HepG2 (cell line): ENCODE measurements around the gene SIGLEC1. TPM values are rescaled to one million over a fixed set of nuclear protein-coding genes. Genes with fewer than 3 reads are reported as not detected.

Experiments used
- ATAC-seq: fragments of 200-7000 bp; cut with Tn5 transposase; 3 replicates; pipeline ENCODE4 v1.9.1; 2020; ENCODE audit warnings: mild to moderate bottlenecking, moderate library complexity
- BruUV-seq: library from RNA; stranded (reverse); fragments of 400-500 nt; replicated peaks from 2 replicates; lab custom pipeline; 2021; lab: Mats Ljungman, UMichigan
- CTCF ChIA-PET: fragments of 300-600 bp; formaldehyde crosslinking; extraction: SDS; loops from one replicate; lab custom pipeline; 2021; ENCODE audit warnings: low total read pairs, inconsistent platforms, low intra/inter-chr PET ratio; lab: Yijun Ruan, JAX
- POLR2A ChIA-PET: fragments of 350-600 bp; sonication (Branson Sonifier 250); formaldehyde crosslinking; loops from one replicate; lab custom pipeline; 2020; ENCODE audit warnings: antibody characterized with exemption, inconsistent platforms; lab: Yijun Ruan, JAX
- DNase-seq: peaks from one replicate; pipeline ENCODE4 v3.0.0-alpha.2; 2015; ENCODE audit warnings: low spot score
- FAIRE-seq: peaks from 3 replicates; lab custom pipeline; 2011; peaks lifted over from hg19 to GRCh38; lab: Jason Lieb, UNC
- H2AFZ ChIP-seq: one replicate; pipeline ENCODE4 v1.6.1; 2011; ENCODE audit warnings: low read length, inconsistent platforms
- H3K27ac ChIP-seq: fragments of 300-600 bp; 3 replicates; pipeline ENCODE4 v1.8.0; 2011; ENCODE audit warnings: mixed run types, mild to moderate bottlenecking, mixed read lengths, low read length, inconsistent platforms; ENCODE audit not compliant: insufficient read depth; ENCODE audit errors: extremely low read length
- H3K27me3 ChIP-seq, 2 experiments: fragments of 200-600 bp in 1 of 2; 2 replicates in 1 of 2; 3 replicates in 1 of 2; pipeline versions ENCODE4 v1.6.0 to v1.8.0; 2011; ENCODE audit warnings: low read length in 2 of 2, mild to moderate bottlenecking in 2 of 2, moderate library complexity in 2 of 2, inconsistent platforms in 1 of 2; ENCODE audit not compliant: insufficient read depth in 2 of 2, control insufficient read depth in 1 of 2
- H3K36me3 ChIP-seq, 2 experiments: fragments of 200-600 bp in 1 of 2; replicated peaks in 1 of 2; 2 replicates in 1 of 2; 3 replicates in 1 of 2; pipeline versions ENCODE4 v1.5.1 to v1.8.0; 2011; ENCODE audit warnings: low read length in 2 of 2, inconsistent platforms in 1 of 2; ENCODE audit not compliant: insufficient read depth in 2 of 2, control insufficient read depth in 1 of 2
- H3K4me1 ChIP-seq: 2 replicates; pipeline ENCODE4 v1.5.1; 2012; ENCODE audit warnings: low read length, inconsistent platforms; ENCODE audit not compliant: insufficient read depth
- H3K4me2 ChIP-seq: 2 replicates; pipeline ENCODE4 v1.6.0; 2011; ENCODE audit warnings: low read depth, low read length, inconsistent platforms
- H3K4me3 ChIP-seq, 3 experiments: fragments of 200-600 bp in 1 of 3; sonication (generic), shearing (Covaris generic) in 1 of 3; replicated peaks in 1 of 3; 2 replicates each; pipeline ENCODE4 v1.5.1; 2011 to 2016; ENCODE audit warnings: low read length in 3 of 3, inconsistent platforms in 2 of 3, low read depth in 2 of 3, mild to moderate bottlenecking in 2 of 3, control low read depth in 1 of 3, mixed read lengths in 1 of 3; ENCODE audit not compliant: insufficient read depth in 1 of 3
- H3K79me2 ChIP-seq: one replicate; pipeline ENCODE4 v1.6.1; 2011; ENCODE audit warnings: low read length, inconsistent platforms; ENCODE audit not compliant: insufficient read depth
- H3K9ac ChIP-seq: 2 replicates; pipeline ENCODE4 v1.6.0; 2011; ENCODE audit warnings: mild to moderate bottlenecking, low read depth, low read length, inconsistent platforms; ENCODE audit not compliant: insufficient read depth
- H3K9me3 ChIP-seq: 2 replicates; pipeline ENCODE4 v1.5.1; 2012; ENCODE audit warnings: mild to moderate bottlenecking, low read length
- H4K20me1 ChIP-seq: 2 replicates; pipeline ENCODE4 v1.6.0; 2011; ENCODE audit warnings: inconsistent platforms, mild to moderate bottlenecking, low read length, moderate library complexity; ENCODE audit not compliant: insufficient read depth
- AGO2 ChIP-seq: fragments of 200-400 bp; formaldehyde crosslinking; optimal IDR thresholded peaks from 2 replicates; pipeline ENCODE3; 2017; ENCODE audit warnings: mild to moderate bottlenecking, low read depth, low read length, moderate library complexity
- FOXJ3 ChIP-seq: sonication (generic); formaldehyde crosslinking; IDR thresholded peaks from 2 replicates; pipeline ENCODE4 v1.4.0; 2020; ENCODE audit warnings: missing genetic modification reagents, mild to moderate bottlenecking, borderline replicate concordance
- HNF4A ChIP-seq: sonication (generic); formaldehyde crosslinking; IDR thresholded peaks from 2 replicates; pipeline ENCODE4 v1.4.0; 2020; ENCODE audit warnings: missing genetic modification reagents
- KDM4B ChIP-seq: sonication (generic); formaldehyde crosslinking; IDR thresholded peaks from 2 replicates; pipeline ENCODE4 v1.4.0; 2020; ENCODE audit warnings: missing genetic modification reagents
- MAFK ChIP-seq, 2 experiments: IDR thresholded peaks in 1 of 2; conservative IDR thresholded peaks in 1 of 2; 2 replicates each; pipeline ENCODE4 v1.6.1; 2011; ENCODE audit warnings: improper control_type of control experiment in 2 of 2, low read length in 2 of 2
- WGBS: methylation state at CpG from one replicate; pipeline ENCODE4 v1.1.6; 2017; ENCODE audit warnings: low lambda C conversion rate; 5-methylcytosine and 5-hydroxymethylcytosine counted together
- in situ Hi-C: cut with HindIII; loops from 2 replicates; pipeline ENCODE4 v1.10.0; 2017; ENCODE audit warnings: low pct_unique_long_range_greater_than_20kb; ENCODE audit not compliant: extremely low pct_ligation_motif_present
- intact Hi-C: fragments of 100-400 bp; cut with micrococcal nuclease; formaldehyde crosslinking; loops from one replicate; pipeline ENCODE4 v1.10.0; 2022; ENCODE audit not compliant: unreplicated experiment
- polyA plus RNA-seq, 8 experiments: library from polyadenylated mRNA; depleted of rRNA in 3 of 8; stranded (reverse) in 7 of 8; unstranded in 1 of 8; fragments of >200 nt; fragmentation: Illumina TruSeq in 4 of 8; extraction: Trizol in 4 of 8; gene quantifications; 2 replicates each; pipeline versions ENCODE4 v1.2.1 to v1.2.3, GENCODE V29; 2011 to 2016; ENCODE audit warnings: low read depth in 4 of 8, missing spikeins in 1 of 8, mixed read lengths in 1 of 8; ENCODE audit not compliant: insufficient read depth in 1 of 8
- total RNA-seq, 5 experiments: library from RNA; depleted of rRNA; stranded (reverse); fragments of >200 nt; fragmentation: Illumina TruSeq; extraction: Trizol; gene quantifications; 2 replicates each; pipeline ENCODE4 v1.2.3, GENCODE V29; 2016; ENCODE audit warnings: low read depth in 1 of 5

SIGLEC1 gene
- total and polyA plus RNA-seq, 2 of the 13 experiments (the other 11 are each of a cell fraction or from before 2014, with no cell fraction given) = 0.01 TPM; not detected in 1

DNA sequence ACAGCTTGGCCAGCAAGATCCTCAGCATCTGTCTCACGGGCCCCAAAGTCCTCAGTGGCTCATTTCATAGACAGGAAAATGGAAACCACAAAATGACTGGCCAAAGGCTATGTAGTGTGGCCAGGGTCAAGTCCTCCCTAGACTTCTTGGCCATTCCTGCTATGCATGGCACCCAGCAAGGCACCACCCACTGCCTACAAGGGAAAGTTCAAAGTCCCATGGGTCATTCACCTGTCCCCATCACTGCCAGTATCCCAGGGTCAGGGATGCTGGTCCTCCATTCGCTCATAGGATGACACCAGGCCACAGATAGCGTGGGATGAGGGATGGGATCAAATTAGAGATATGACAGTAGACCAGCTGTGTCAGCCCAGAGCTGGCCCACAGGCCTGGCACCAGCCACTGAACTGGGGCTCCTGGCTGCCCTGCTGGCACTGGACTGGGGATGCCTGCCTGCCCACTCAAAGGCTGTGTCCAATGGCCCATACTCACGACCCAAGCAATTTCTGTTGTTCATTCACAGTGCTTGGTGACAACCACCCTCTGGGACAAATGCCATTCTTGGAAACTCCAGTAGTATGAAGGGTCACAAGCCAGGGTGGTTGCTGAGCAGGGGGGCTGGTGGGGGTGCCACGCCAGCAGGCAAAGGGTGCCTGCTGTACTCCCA is 43.5 kb upstream of the SIGLEC1 start:
- Histone ChIP-seq H3K27me3 (no peaks in the 10 kb centered on the region), H4K20me1 (no peaks in the 10 kb centered on the region), H3K4me2 (no peak overlapping the region), H3K36me3 (peaks cover 34 to 37% of the 10 kb centered on the region in 2 experiments; a peak in 4 of 5 replicates), H2AFZ (no peak overlapping the region), H3K4me1 (no peaks in the 10 kb centered on the region), H3K27ac (no peak overlapping the region), H3K79me2 (peaks cover 2% of the 10 kb centered on the region), H3K9me3 (no peaks in the 10 kb centered on the region), H3K4me3 (no peak overlapping the region), H3K9ac (no peak overlapping the region)
- in situ Hi-C loops = no loop called here
- intact Hi-C loops = no loop called here
- POLR2A ChIA-PET = interaction anchor here (3.9 kb wide), 1 partner anchor 12 kb away, joined by 21 read pairs; the partner anchor contains the start of gene ADISSP
- no peak for FAIRE-seq
- 86% methylated on average over 4 of the region's 5 CpGs for WGBS
- CTCF ChIA-PET = no interaction called here
- no peak for DNase-seq
- TF ChIP-seq MAFK (conservative IDR thresholded peaks at IDR 0.05 in 1 of 2, IDR thresholded peaks at IDR 0.05 in 1 of 2; ENCODE audit: low read length in 2 of 2) (peak; percentile 17 to 19; a peak in 1 of 4 replicates), HNF4A (CRISPR knock-in tag) (peak; percentile 34; the same call in 1 of the 2 replicates), KDM4B (CRISPR knock-in tag) (no peak)
- no peak for ATAC-seq
- BruUV-seq = no TSS peak

DNA sequence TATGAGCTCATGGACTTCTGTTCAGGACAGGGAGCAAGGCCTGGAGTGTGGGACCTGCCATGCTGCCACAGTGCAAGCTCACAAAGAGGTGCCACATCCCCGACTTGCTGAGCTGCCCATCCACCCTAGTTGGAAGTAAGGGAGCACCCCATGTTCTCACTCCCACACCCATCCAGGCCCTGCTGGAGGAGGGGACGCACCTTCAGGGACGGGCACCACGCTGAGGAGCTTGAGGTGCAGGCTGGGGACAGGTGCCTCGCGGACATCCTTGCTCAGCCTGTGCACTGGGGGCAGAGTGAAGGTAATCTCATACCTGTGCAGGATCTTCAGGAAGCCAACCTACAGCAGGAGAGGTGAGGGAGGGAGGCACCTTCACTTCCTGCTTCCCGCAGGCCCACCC is 42.9 kb upstream of the SIGLEC1 start:
- ATAC-seq (no peak), DNase-seq (no peak), FAIRE-seq (no peak)
- no peak overlapping the region for H2AFZ ChIP-seq
- H3K9ac ChIP-seq = no peak overlapping the region
- peaks cover 33 to 34% of the 10 kb centered on the region in 2 experiments; a peak in 4 of 5 replicates for H3K36me3 ChIP-seq
- ChIA-PET CTCF (no interaction called here), POLR2A (interaction anchor here (3.9 kb wide), 1 partner anchor 13 kb away, joined by 21 read pairs; the partner anchor contains the start of gene ADISSP)
- intact Hi-C loops = no loop called here
- H3K4me3 ChIP-seq = no peak overlapping the region
- H3K27ac ChIP-seq = no peak overlapping the region
- no peaks in the 10 kb centered on the region for H3K27me3 ChIP-seq
- TF ChIP-seq FOXJ3 (CRISPR knock-in tag) = no peak
- peak; percentile 12 for TF ChIP-seq AGO2
- in situ Hi-C loops = no loop called here
- no peak overlapping the region for H3K4me2 ChIP-seq
- BruUV-seq = no TSS peak
- peaks cover 2% of the 10 kb centered on the region for H3K79me2 ChIP-seq
- H4K20me1 ChIP-seq = no peaks in the 10 kb centered on the region
- no peaks in the 10 kb centered on the region for H3K9me3 ChIP-seq
- WGBS = 91% methylated on average over 7 of the region's 7 CpGs
- peaks cover under 1% of the 10 kb centered on the region; the same call in 1 of the 2 replicates for H3K4me1 ChIP-seq
